Common myeloid progenitor, CD34-positive (primary cell): Measurements from ENCODE around the gene CDH12.

Experiments used
- CTCF ChIA-PET: fragments of 350-600 bp; sonication (Branson Sonifier 250); formaldehyde crosslinking; loops from one replicate; lab custom pipeline; 2021; ENCODE audit warnings: antibody characterized with exemption; lab: Charles Lee
- POLR2A ChIA-PET: fragments of 350-600 bp; sonication (Branson Sonifier 250); formaldehyde crosslinking; loops from one replicate; lab custom pipeline; 2021; ENCODE audit warnings: antibody characterized with exemption; lab: Charles Lee
- DNase-seq, 3 donors: peaks; one replicate each; pipeline versions ENCODE4 v3.0.0 to v3.0.0-alpha.2; 2013
- H3K27ac ChIP-seq, 2 experiments: 1 replicate in 1 of 2; 2 replicates in 1 of 2; pipeline ENCODE4 v1.7.0; 2013; ENCODE audit warnings: inconsistent platforms in 2 of 2, low read length in 2 of 2, mild to moderate bottlenecking in 2 of 2, low read depth in 1 of 2, moderate library complexity in 1 of 2; ENCODE audit not compliant: severe bottlenecking in 2 of 2, insufficient read depth in 1 of 2, poor library complexity in 1 of 2
- H3K27me3 ChIP-seq, 5 experiments: replicated peaks in 2 of 5; 1 replicate in 3 of 5; 2 replicates in 2 of 5; pipeline versions ENCODE4 v1.6.1 to v1.7.0; 2013; ENCODE audit warnings: low read length in 4 of 5, mild to moderate bottlenecking in 2 of 5, moderate library complexity in 2 of 5, inconsistent platforms in 1 of 5; ENCODE audit not compliant: insufficient read depth in 5 of 5, control insufficient read depth in 4 of 5
- H3K36me3 ChIP-seq, 4 experiments: 1 replicate in 2 of 4; 2 replicates in 2 of 4; pipeline versions ENCODE4 v1.6.1 to v1.7.0; 2013; ENCODE audit warnings: low read length in 3 of 4, control low read depth in 1 of 4, mild to moderate bottlenecking in 1 of 4; ENCODE audit not compliant: control insufficient read depth in 4 of 4, insufficient read depth in 4 of 4
- H3K4me1 ChIP-seq, 4 experiments: 1 replicate in 3 of 4; 2 replicates in 1 of 4; pipeline versions ENCODE4 v1.6.1 to v1.7.1; 2013; ENCODE audit warnings: low read length in 3 of 4, mild to moderate bottlenecking in 3 of 4, control low read depth in 1 of 4, inconsistent platforms in 1 of 4, moderate library complexity in 1 of 4; ENCODE audit not compliant: control insufficient read depth in 4 of 4, insufficient read depth in 4 of 4; ENCODE audit errors: control extremely low read depth in 1 of 4
- H3K4me3 ChIP-seq, 7 experiments: 1 replicate in 4 of 7; 2 replicates in 3 of 7; pipeline versions ENCODE4 v1.5.1 to v1.7.0; 2013; ENCODE audit warnings: mild to moderate bottlenecking in 7 of 7, low read length in 6 of 7, moderate library complexity in 6 of 7, inconsistent platforms in 2 of 7, low read depth in 2 of 7, control low read depth in 1 of 7; ENCODE audit not compliant: insufficient read depth in 4 of 7, control insufficient read depth in 1 of 7; ENCODE audit errors: extremely low read depth in 1 of 7
- H3K9me3 ChIP-seq, 5 experiments: 1 replicate in 4 of 5; 2 replicates in 1 of 5; pipeline versions ENCODE4 v1.6.1 to v1.7.1; 2013; ENCODE audit warnings: low read length in 4 of 5, mild to moderate bottlenecking in 2 of 5, inconsistent platforms in 1 of 5, low read depth in 1 of 5, moderate library complexity in 1 of 5; ENCODE audit not compliant: control insufficient read depth in 4 of 5, insufficient read depth in 2 of 5; ENCODE audit errors: control extremely low read depth in 1 of 5
- WGBS: methylation state at CpG from one replicate; pipeline ENCODE4 v1.1.5; 2013; ENCODE audit not compliant: insufficient coverage; 5-methylcytosine and 5-hydroxymethylcytosine counted together

CDH12 gene

GRCh38 chr5:22505891-22506290, 347.3 kb downstream of the CDH12 start:
- H3K27ac ChIP-seq = no peak overlapping the region
- no peaks in the 10 kb centered on the region for H3K36me3 ChIP-seq
- H3K4me3 ChIP-seq = no peak overlapping the region
- 67% methylated on average over 3 of the region's 3 CpGs for WGBS
- no peaks in the 10 kb centered on the region for H3K27me3 ChIP-seq
- DNase-seq = no peak
- H3K9me3 ChIP-seq = no peaks in the 10 kb centered on the region
- no peaks in the 10 kb centered on the region for H3K4me1 ChIP-seq
- POLR2A ChIA-PET = no interaction called here
- CTCF ChIA-PET = no interaction called here

GRCh38 chr5:22504411-22504810, 348.7 kb downstream of the CDH12 start:
- 94% methylated on average over 2 of the region's 3 CpGs for WGBS
- Histone ChIP-seq H3K4me3 (no peak overlapping the region), H3K27me3 (no peaks in the 10 kb centered on the region), H3K36me3 (no peaks in the 10 kb centered on the region), H3K9me3 (no peaks in the 10 kb centered on the region), H3K4me1 (no peaks in the 10 kb centered on the region), H3K27ac (no peak overlapping the region)
- CTCF ChIA-PET = no interaction called here
- POLR2A ChIA-PET = no interaction called here
- no peak for DNase-seq

- Histone ChIP-seq H3K4me3 (no peak overlapping the region), H3K36me3 (no peaks in the 10 kb centered on the region), H3K4me1 (no peaks in the 10 kb centered on the region), H3K27ac (no peak overlapping the region), H3K9me3 (no peaks in the 10 kb centered on the region), H3K27me3 (no peaks in the 10 kb centered on the region)
- POLR2A ChIA-PET = no interaction called here
- 100% methylated on average over 1 of the region's 1 CpG for WGBS
- no peak for DNase-seq
- CTCF ChIA-PET = no interaction called here
These were observed 352.6 kb downstream of the CDH12 start for GRCh38 chr5:22500556-22500955.

GRCh38 chr5:22496666-22497065, 356.5 kb downstream of the CDH12 start:
- POLR2A ChIA-PET = no interaction called here

GRCh38 chr5:22495016-22495720, 358.0 kb downstream of the CDH12 start:
- Histone ChIP-seq H3K4me3 (no peak overlapping the region), H3K9me3 (no peaks in the 10 kb centered on the region), H3K27ac (no peak overlapping the region), H3K27me3 (no peaks in the 10 kb centered on the region), H3K36me3 (no peaks in the 10 kb centered on the region), H3K4me1 (no peaks in the 10 kb centered on the region)
- POLR2A ChIA-PET = no interaction called here
- CTCF ChIA-PET = no interaction called here
- no peak for DNase-seq
- 86% methylated on average over 1 of the region's 2 CpGs for whole genome bisulfite sequencing

More at GRCh38 chr5:22496666-22497065, 356.5 kb downstream of the CDH12 start:
- H3K9me3 ChIP-seq = no peaks in the 10 kb centered on the region
- H3K27me3 ChIP-seq = no peaks in the 10 kb centered on the region
- CTCF ChIA-PET = interaction anchor here (0.6 kb wide), 1 partner anchor 404 kb away, joined by 4 read pairs; no protein-coding TSS in a partner anchor
- H3K4me1 ChIP-seq = no peaks in the 10 kb centered on the region
- no peak overlapping the region for H3K27ac ChIP-seq
- no peak overlapping the region for H3K4me3 ChIP-seq
- WGBS = 57% methylated on average over 3 of the region's 4 CpGs
- DNase-seq = no peak
- no peaks in the 10 kb centered on the region for H3K36me3 ChIP-seq

GRCh38 chr5:22488427-22488826, 364.7 kb downstream of the CDH12 start:
- no peak for DNase-seq
- Histone ChIP-seq H3K9me3 (no peaks in the 10 kb centered on the region), H3K27me3 (no peaks in the 10 kb centered on the region), H3K27ac (no peak overlapping the region), H3K36me3 (no peaks in the 10 kb centered on the region), H3K4me1 (no peaks in the 10 kb centered on the region), H3K4me3 (no peak overlapping the region)
- CTCF ChIA-PET = no interaction called here
- POLR2A ChIA-PET = no interaction called here

GRCh38 chr5:22480305-22480704, 372.8 kb downstream of the CDH12 start:
- Histone ChIP-seq H3K27ac (no peak overlapping the region), H3K27me3 (no peaks in the 10 kb centered on the region), H3K4me1 (no peaks in the 10 kb centered on the region), H3K36me3 (no peaks in the 10 kb centered on the region), H3K9me3 (no peaks in the 10 kb centered on the region), H3K4me3 (no peak overlapping the region)
- ChIA-PET CTCF (no interaction called here), POLR2A (no interaction called here)
- 70% methylated on average over 5 of the region's 5 CpGs for WGBS
- DNase-seq = no peak
